Testis (tissue), 3 donors: ENCODE results near the gene DQX1. TPM values are rescaled to one million over a fixed set of nuclear protein-coding genes. Genes with fewer than 3 reads are reported as not detected.
A peak's percentile ranks its signal among the peaks of the same experiment; 100 is the strongest.

Experiments
- DNase-seq: peaks from one replicate; pipeline ENCODE4 v3.0.0-alpha.2; 2019
- H3K27ac ChIP-seq, 2 donors: fragments of 200-600 bp; sonication (generic); one replicate each; pipeline ENCODE4 v1.5.1; 2019
- H3K27me3 ChIP-seq: fragments of 200-600 bp; sonication (generic); one replicate; pipeline ENCODE4 v1.5.1; 2019
- H3K36me3 ChIP-seq: fragments of 200-600 bp; sonication (generic); one replicate; pipeline ENCODE4 v1.5.1; 2017; ENCODE audit warnings: low read depth; ENCODE audit errors: missing control alignments
- H3K4me1 ChIP-seq: fragments of 200-600 bp; sonication (generic); one replicate; pipeline ENCODE4 v1.5.1; 2019
- H3K4me3 ChIP-seq, 2 donors: fragments of 200-600 bp; sonication (generic); one replicate each; pipeline ENCODE4 v1.5.1; 2017 to 2019
- H3K9me3 ChIP-seq: fragments of 200-600 bp; sonication (generic); one replicate; pipeline ENCODE4 v1.5.1; 2017
- POLR2A ChIP-seq: fragments of 450-650 bp; IDR thresholded peaks from one replicate; pipeline ENCODE4 v1.6.1; 2017; ENCODE audit warnings: antibody characterized with exemption, mild to moderate bottlenecking, moderate library complexity
- WGBS, 2 donors: methylation state at CpG; one replicate each; pipeline ENCODE4 v1.1.5; 2018; 5-methylcytosine and 5-hydroxymethylcytosine counted together
- intact Hi-C: fragments of 100-400 bp; cut with DNase I; formaldehyde crosslinking; loops from one replicate; pipeline ENCODE4 v1.15.1; 2023; ENCODE audit warnings: low total_unique reads
- polyA plus RNA-seq: library from polyadenylated mRNA; stranded (reverse); fragments of 350-450 nt; fragmentation: Illumina TruSeq; extraction: RNeasy Lipid Tissue Mini Kit (QIAGEN cat#74804); gene quantifications from one replicate; pipeline ENCODE4 v1.2.3, GENCODE V29; 2014; ENCODE audit warnings: low read depth, low replicate concordance; ENCODE audit not compliant: insufficient read depth
- total RNA-seq, 2 donors: library from RNA; depleted of rRNA; stranded (reverse); fragments of >200 nt; gene quantifications; one replicate each; pipeline ENCODE4 v1.2.3, GENCODE V29; 2016
- TF ChIP-seq, protein P1 (sequence below), 3 experiments: fragments of 450-650 bp in 2 of 3; fragments of 200-600 bp in 1 of 3; sonication (generic) in 1 of 3; IDR thresholded peaks; one replicate each; pipeline ENCODE4 v1.5.1; 2016 to 2019; ENCODE audit warnings: antibody characterized with exemption in 3 of 3, mild to moderate bottlenecking in 2 of 3, moderate library complexity in 1 of 3

DQX1 gene
- total and polyA plus RNA-seq, 3 donors from 2014 or later = 0.43 to 0.86 TPM; not detected in 1

DNA sequence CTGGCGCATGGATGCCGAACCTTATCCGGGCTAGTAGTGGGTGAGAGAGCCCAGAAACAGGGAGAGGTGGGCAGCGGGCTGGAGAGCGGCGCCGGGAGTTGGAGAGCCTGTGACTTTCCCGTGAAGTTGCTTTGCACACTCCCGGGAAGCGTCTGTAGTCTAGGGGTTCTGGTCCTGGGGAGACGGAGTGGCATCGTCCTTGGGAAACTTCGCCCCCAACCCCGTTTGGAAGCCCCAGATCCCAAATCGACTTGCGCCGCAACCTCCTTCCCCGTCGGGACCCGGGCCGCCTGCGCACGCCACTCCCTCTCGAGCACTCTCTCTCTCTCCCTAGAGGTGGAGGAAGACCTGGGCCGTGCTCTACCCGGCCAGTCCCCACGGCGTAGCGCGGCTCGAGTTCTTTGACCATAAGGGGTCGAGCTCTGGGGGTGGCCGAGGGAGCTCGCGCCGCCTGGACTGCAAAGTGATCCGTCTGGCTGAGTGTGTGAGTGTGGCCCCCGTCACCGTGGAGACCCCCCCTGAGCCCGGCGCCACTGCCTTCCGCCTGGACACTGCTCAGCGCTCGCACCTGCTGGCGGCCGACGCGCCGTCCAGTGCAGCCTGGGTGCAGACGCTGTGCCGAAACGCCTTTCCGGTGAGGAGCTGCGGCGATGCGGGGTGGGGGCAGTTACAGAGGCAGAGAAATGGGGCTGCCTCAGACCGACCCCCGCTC lies 28.9 kb upstream of the DQX1 start:
- no peaks in the 10 kb centered on the region for H3K36me3 ChIP-seq
- no peak for TF ChIP-seq POLR2A
- TF ChIP-seq, protein P1, sequence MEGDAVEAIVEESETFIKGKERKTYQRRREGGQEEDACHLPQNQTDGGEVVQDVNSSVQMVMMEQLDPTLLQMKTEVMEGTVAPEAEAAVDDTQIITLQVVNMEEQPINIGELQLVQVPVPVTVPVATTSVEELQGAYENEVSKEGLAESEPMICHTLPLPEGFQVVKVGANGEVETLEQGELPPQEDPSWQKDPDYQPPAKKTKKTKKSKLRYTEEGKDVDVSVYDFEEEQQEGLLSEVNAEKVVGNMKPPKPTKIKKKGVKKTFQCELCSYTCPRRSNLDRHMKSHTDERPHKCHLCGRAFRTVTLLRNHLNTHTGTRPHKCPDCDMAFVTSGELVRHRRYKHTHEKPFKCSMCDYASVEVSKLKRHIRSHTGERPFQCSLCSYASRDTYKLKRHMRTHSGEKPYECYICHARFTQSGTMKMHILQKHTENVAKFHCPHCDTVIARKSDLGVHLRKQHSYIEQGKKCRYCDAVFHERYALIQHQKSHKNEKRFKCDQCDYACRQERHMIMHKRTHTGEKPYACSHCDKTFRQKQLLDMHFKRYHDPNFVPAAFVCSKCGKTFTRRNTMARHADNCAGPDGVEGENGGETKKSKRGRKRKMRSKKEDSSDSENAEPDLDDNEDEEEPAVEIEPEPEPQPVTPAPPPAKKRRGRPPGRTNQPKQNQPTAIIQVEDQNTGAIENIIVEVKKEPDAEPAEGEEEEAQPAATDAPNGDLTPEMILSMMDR (IDR thresholded peaks at IDR 0.05) = no peak
- H3K27me3 ChIP-seq = no peaks in the 10 kb centered on the region
- H3K9me3 ChIP-seq = no peaks in the 10 kb centered on the region
- H3K27ac ChIP-seq = peak overlapping the region; percentile 78 to 86
- H3K4me3 ChIP-seq = peak overlapping the region; percentile 66 to 73
- peaks cover 13% of the 10 kb centered on the region for H3K4me1 ChIP-seq
- intact Hi-C loops = no loop called here
- DNase-seq = peak; percentile 44
- WGBS, 2 donors = 3 to 7% methylated on average over 42 to 57 of the region's 58 CpGs

DNA sequence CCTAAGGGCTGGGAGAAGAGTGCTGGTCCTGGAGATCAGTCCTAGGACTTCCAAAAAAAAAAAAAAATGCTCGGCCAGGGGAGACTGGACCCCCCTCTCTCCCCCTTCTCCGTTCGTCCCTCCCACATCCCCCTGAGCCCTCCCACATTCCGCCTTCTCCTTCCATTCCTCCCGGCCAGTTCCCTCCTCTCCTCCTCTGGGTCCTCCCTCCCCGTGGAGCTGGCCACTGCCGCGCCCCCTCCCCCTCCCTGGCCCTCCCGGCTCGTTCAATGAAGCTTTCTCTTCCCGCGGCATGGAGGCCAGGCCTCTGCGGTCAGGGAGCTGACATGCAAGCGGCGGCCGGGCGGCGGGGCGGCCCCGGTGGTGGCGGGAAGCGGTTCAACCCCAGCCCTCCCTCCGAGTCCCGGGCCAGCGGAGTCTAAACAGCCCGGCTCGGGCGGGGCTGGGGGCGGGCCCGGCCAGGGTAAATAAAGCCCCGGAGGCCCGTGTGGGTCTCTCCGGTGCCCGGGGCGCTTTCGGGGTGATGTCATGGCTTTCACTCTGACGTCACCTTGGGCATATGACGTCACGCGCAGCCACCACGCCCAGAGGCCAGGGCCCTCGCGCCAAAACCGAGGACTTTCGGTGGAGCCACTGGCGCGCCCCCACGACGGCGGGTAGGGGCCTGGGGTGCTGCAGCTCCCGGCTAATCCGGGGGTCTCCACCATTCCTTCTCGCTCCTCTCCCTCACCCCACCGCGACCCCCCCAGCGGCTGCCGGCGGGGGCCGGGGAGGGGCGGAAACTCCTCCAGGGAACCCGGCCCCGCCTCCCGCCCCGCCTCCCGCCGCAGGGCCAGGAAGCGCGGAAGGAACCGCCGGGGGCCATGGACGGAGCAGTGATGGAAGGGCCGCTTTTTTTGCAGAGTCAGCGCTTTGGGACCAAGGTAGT lies 28.1 kb upstream of the DQX1 start, which contains the start of the genes DOK1 and LOXL3:
DOK1 (plus strand) TSS at position 829 of the 928 bp plus-strand sequence; CDS start at position 864, 35 bp downstream.
LOXL3 (minus strand) TSS at position 51 of the 928 bp plus-strand sequence. CDS start 1,308 bp downstream, outside the sequence.
- H3K4me1 ChIP-seq = peaks cover 21% of the 10 kb centered on the region
- H3K27me3 ChIP-seq = no peaks in the 10 kb centered on the region
- H3K9me3 ChIP-seq = no peaks in the 10 kb centered on the region
- peak; percentile 93 for DNase-seq
- intact Hi-C loops = no loop called here
- peak within 1 kb of the TSS; percentile 66 to 73 for H3K4me3 ChIP-seq
- WGBS, 2 donors = 0 to 1% methylated on average over 15 to 56 of the region's 73 CpGs
- no peaks in the 10 kb centered on the region for H3K36me3 ChIP-seq
- TF ChIP-seq POLR2A = no peak
- TF ChIP-seq, protein P1 (IDR thresholded peaks at IDR 0.05) = peak in 1 of 3 experiments; percentile 31
- peak within 1 kb of the TSS; percentile 78 to 86 for H3K27ac ChIP-seq

DNA sequence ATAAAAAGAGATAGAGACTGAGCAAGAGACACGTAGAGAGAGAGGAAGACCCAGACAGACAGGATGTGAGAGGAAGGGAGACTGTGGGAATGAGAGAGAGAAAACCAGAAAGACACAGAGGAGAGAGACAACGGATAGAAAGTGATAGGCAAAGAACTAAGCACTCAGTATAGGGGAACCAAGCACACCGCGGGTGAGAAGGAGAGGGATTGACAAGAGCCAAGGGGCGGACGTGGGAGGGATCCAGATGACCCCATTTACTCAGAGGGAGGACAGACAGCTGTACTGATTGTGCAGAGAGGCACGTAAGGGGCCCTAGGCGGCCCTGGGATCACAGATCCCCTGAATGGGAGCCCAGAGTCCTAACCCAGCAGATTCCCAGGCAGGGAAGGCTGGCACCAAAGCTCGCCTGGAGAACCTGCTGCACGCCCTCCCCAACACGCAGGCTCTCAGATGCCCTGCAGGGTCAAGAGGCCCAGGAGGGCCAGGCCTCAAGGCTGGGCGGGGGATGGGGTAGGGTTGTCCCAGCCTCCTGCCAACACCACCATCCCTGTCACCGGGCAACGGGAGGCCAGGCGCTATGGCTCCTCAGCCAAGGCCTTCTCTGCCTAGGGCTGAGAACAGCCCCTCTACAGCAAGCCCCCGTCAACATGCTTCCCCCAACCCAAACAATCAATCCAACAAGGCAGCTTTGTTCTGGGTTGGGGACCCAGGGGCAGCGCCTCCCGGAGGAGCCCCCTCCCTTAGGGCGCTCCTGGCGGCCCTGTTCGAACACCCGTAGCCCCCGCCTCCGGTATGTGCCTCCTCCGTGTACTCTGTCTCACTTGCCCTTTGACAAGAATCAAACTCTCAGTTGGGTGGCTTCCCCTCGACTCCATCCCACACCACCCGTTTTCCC lies 27.1 kb upstream of the DQX1 start:
- Histone ChIP-seq H3K4me3 (peak overlapping the region; percentile 66 to 73), H3K4me1 (peaks cover 22% of the 10 kb centered on the region), H3K27ac (peak overlapping the region; percentile 78 to 86), H3K9me3 (no peaks in the 10 kb centered on the region), H3K27me3 (no peaks in the 10 kb centered on the region), H3K36me3 (no peaks in the 10 kb centered on the region)
- intact Hi-C loops = no loop called here
- TF ChIP-seq POLR2A = no peak
- TF ChIP-seq, protein P1 (IDR thresholded peaks at IDR 0.05) = no peak
- 13 to 25% methylated on average over 22 to 27 of the region's 27 CpGs for WGBS, 2 donors
- DNase-seq = peak; percentile 63
